ENCODE data around the gene POTEB.
"Not testable (repeated sequence)": the region's sequence is repeated elsewhere in the genome, so short reads cannot be mapped to it uniquely, and the experiment has no call there.

POTEB gene

GRCh38 chr15:21877635-21878034, at the start of gene POTEB:
POTEB (minus strand) TSS chr15:21877735; CDS start chr15:21877246, 489 bp downstream.
- not testable (repeated sequence) for H3K27ac ChIP-seq

DNA sequence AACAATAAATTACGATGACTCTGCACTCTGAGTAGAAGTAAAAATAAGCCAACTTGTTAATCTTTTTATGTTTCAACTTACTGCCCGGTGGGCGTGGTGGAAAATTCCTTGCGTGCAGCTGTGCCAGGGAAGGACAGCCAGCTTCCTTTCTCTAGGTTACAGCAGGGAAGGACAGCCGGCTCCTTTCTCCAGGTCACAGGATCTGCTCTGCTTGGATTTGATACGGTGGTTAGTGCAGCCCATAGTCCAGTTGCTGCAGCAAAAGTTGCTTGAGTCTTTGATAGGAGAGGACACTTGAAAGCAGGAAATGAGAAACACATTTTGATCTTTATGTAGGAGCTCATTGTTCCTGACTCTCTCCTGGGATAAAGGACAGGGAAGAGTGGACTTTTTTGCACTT, 13.4 kb upstream of the POTEB start:
- H3K27ac ChIP-seq, result not testable (repeated sequence)

DNA sequence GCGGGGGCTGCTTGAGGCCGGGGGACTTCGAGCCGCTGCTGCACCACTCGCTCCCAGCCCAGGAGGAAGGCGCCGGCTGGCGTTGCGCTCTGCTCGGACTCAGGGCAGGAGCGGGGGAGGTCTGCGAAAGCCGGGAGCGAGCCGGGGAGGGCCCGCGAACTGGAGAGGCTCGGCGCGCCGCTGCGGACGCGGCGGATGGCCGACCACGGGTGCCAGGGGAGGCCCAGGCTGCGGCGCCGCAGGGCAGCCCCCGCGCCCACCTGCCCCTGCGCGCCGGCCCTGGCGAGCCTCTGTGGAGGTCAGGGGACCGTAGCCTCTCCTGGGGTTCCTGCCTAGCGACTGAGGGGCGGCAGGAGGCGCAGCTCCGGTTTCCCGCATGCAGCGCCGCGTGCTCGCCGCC, 12.0 kb upstream of the POTEB start:
- H3K27ac ChIP-seq, result not testable (repeated sequence)

DNA sequence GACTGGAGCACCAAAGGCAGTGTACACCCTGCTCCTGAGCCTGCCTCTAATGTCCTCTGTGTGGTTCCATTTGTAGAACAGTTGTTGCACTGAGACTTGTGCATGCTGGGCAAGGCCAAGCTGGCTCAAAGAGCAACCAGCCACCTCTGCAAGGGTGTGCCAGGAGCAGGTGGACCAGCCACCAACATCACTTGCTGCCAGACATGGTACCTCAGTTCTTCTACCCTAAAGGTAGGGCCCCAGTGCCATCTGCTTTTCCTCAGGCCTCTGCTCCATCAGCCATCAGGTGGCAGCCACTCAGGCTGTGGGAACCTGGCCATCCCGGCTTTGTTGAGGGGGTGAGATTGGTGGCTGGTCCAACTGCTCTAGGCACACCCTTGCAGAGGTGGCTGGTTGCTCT, 38.7 kb downstream of the POTEB start:
- H3K27ac ChIP-seq, result not testable (repeated sequence)
